Central memory CD8-positive, alpha-beta T cell (primary cell): Measurements from ENCODE around the gene CD81.
A peak's percentile ranks its signal among the peaks of the same experiment; 100 is the strongest.
"Not testable (repeated sequence)": the region's sequence is repeated elsewhere in the genome, so short reads cannot be mapped to it uniquely, and the experiment has no call there.

Experiments
- ATAC-seq: fragments of 150-1000 bp; cut with Tn5 transposase; replicated peaks from 2 replicates; pipeline ENCODE4 v1.10.0; 2022; ENCODE audit warnings: mild to moderate bottlenecking, moderate FRiP score, moderate number of reproducible peaks; ENCODE audit not compliant: poor library complexity, severe bottlenecking; ENCODE audit errors: extremely low read depth
- DNase-seq, 2 donors: peaks; one replicate each; pipeline ENCODE4 v3.0.0; 2021; ENCODE audit warnings: low spot score in 2 of 2
- H3K27ac Mint-ChIP-seq: one replicate; pipeline ENCODE4 v1.8.0; 2022; ENCODE audit warnings: low read depth, mild to moderate bottlenecking, moderate library complexity, mixed read lengths
- H3K27me3 Mint-ChIP-seq: one replicate; pipeline ENCODE4 v1.8.0; 2022; ENCODE audit warnings: mixed read lengths
- H3K36me3 Mint-ChIP-seq: one replicate; pipeline ENCODE4 v1.8.0; 2022; ENCODE audit warnings: mild to moderate bottlenecking, moderate library complexity, mixed read lengths; ENCODE audit not compliant: insufficient read depth
- H3K4me1 Mint-ChIP-seq: one replicate; pipeline ENCODE4 v1.8.0; 2022; ENCODE audit warnings: mixed read lengths
- H3K4me3 Mint-ChIP-seq: one replicate; pipeline ENCODE4 v1.8.0; 2022; ENCODE audit warnings: mild to moderate bottlenecking, moderate library complexity, mixed read lengths
- H3K9me3 Mint-ChIP-seq: one replicate; pipeline ENCODE4 v1.8.0; 2022; ENCODE audit warnings: mixed read lengths

Gene CD81

GRCh38 chr11:2360081-2360642 lies 16.9 kb upstream of the CD81 start:
- ATAC-seq (no peak), DNase-seq (no peak)
- H3K27me3 Mint-ChIP-seq: no peaks in the 10 kb centered on the region
- no peak overlapping the region for H3K4me3 Mint-ChIP-seq
- no peaks in the 10 kb centered on the region for H3K4me1 Mint-ChIP-seq
- H3K27ac Mint-ChIP-seq: no peak overlapping the region
- no peaks in the 10 kb centered on the region for H3K9me3 Mint-ChIP-seq
- H3K36me3 Mint-ChIP-seq: peaks cover 2% of the 10 kb centered on the region

- DNase-seq: no peak
- no peak overlapping the region for H3K27ac Mint-ChIP-seq
- H3K27me3 Mint-ChIP-seq: no peaks in the 10 kb centered on the region
- no peaks in the 10 kb centered on the region for H3K4me1 Mint-ChIP-seq
- no peaks in the 10 kb centered on the region for H3K36me3 Mint-ChIP-seq
- H3K9me3 Mint-ChIP-seq: no peaks in the 10 kb centered on the region
- no peak overlapping the region for H3K4me3 Mint-ChIP-seq
- ATAC-seq: no peak
These were observed 15.5 kb upstream of the CD81 start for GRCh38 chr11:2361565-2361964.

- ATAC-seq (no peak), DNase-seq (no peak)
- peak overlapping the region; percentile 4 for H3K27ac Mint-ChIP-seq
- no peak overlapping the region for H3K4me3 Mint-ChIP-seq
- H3K9me3 Mint-ChIP-seq: no peaks in the 10 kb centered on the region
- no peaks in the 10 kb centered on the region for H3K4me1 Mint-ChIP-seq
- H3K27me3 Mint-ChIP-seq: no peaks in the 10 kb centered on the region
- H3K36me3 Mint-ChIP-seq: no peaks in the 10 kb centered on the region
These were observed 14.7 kb upstream of the CD81 start for GRCh38 chr11:2362414-2362813.

- no peaks in the 10 kb centered on the region for H3K27me3 Mint-ChIP-seq
- no peak overlapping the region for H3K27ac Mint-ChIP-seq
- no peak overlapping the region for H3K4me3 Mint-ChIP-seq
- no peaks in the 10 kb centered on the region for H3K9me3 Mint-ChIP-seq
- H3K36me3 Mint-ChIP-seq: no peaks in the 10 kb centered on the region
- ATAC-seq: no peak
- no peak for DNase-seq
- H3K4me1 Mint-ChIP-seq: no peaks in the 10 kb centered on the region
These were observed 14.0 kb upstream of the CD81 start for GRCh38 chr11:2363130-2363529.

GRCh38 chr11:2363577-2364370 lies 13.3 kb upstream of the CD81 start:
- ATAC-seq: no peak

GRCh38 chr11:2364386-2364785 lies 12.7 kb upstream of the CD81 start:
- H3K27ac Mint-ChIP-seq, H3K36me3 Mint-ChIP-seq, H3K27me3 Mint-ChIP-seq, H3K4me3 Mint-ChIP-seq, DNase-seq, H3K9me3 Mint-ChIP-seq, ATAC-seq, H3K4me1 Mint-ChIP-seq: not testable (repeated sequence)

More at GRCh38 chr11:2363577-2364370, 13.3 kb upstream of the CD81 start:
- H3K4me1 Mint-ChIP-seq: no peaks in the 10 kb centered on the region
- no peak overlapping the region for H3K4me3 Mint-ChIP-seq
- DNase-seq: no peak
- H3K27me3 Mint-ChIP-seq: no peaks in the 10 kb centered on the region
- no peaks in the 10 kb centered on the region for H3K36me3 Mint-ChIP-seq
- no peaks in the 10 kb centered on the region for H3K9me3 Mint-ChIP-seq
- H3K27ac Mint-ChIP-seq: no peak overlapping the region

GRCh38 chr11:2365571-2366210 lies 11.4 kb upstream of the CD81 start:
- H3K4me1 Mint-ChIP-seq: no peaks in the 10 kb centered on the region
- no peak overlapping the region for H3K4me3 Mint-ChIP-seq
- H3K27ac Mint-ChIP-seq: no peak overlapping the region
- H3K36me3 Mint-ChIP-seq: no peaks in the 10 kb centered on the region
- ATAC-seq (no peak), DNase-seq (no peak)
- no peaks in the 10 kb centered on the region for H3K9me3 Mint-ChIP-seq
- H3K27me3 Mint-ChIP-seq: no peaks in the 10 kb centered on the region

- no peaks in the 10 kb centered on the region for H3K36me3 Mint-ChIP-seq
- no peak for DNase-seq
- H3K4me3 Mint-ChIP-seq: no peak overlapping the region
- no peak for ATAC-seq
- no peaks in the 10 kb centered on the region for H3K4me1 Mint-ChIP-seq
- no peaks in the 10 kb centered on the region for H3K27me3 Mint-ChIP-seq
- H3K27ac Mint-ChIP-seq: no peak overlapping the region
- H3K9me3 Mint-ChIP-seq: no peaks in the 10 kb centered on the region
These were observed 10.8 kb upstream of the CD81 start for GRCh38 chr11:2366276-2366675.

- DNase-seq (no peak), ATAC-seq (no peak)
- H3K4me3 Mint-ChIP-seq: no peak overlapping the region
- H3K36me3 Mint-ChIP-seq: no peaks in the 10 kb centered on the region
- no peaks in the 10 kb centered on the region for H3K4me1 Mint-ChIP-seq
- no peaks in the 10 kb centered on the region for H3K27me3 Mint-ChIP-seq
- no peaks in the 10 kb centered on the region for H3K9me3 Mint-ChIP-seq
- H3K27ac Mint-ChIP-seq: no peak overlapping the region
These were observed 10.4 kb upstream of the CD81 start for GRCh38 chr11:2366733-2367132.

GRCh38 chr11:2367266-2368160 lies 9.6 kb upstream of the CD81 start:
- H3K4me3 Mint-ChIP-seq: no peak overlapping the region
- H3K36me3 Mint-ChIP-seq: no peaks in the 10 kb centered on the region
- DNase-seq (no peak), ATAC-seq (no peak)
- H3K27ac Mint-ChIP-seq: no peak overlapping the region
- H3K27me3 Mint-ChIP-seq: no peaks in the 10 kb centered on the region
- no peaks in the 10 kb centered on the region for H3K9me3 Mint-ChIP-seq
- no peaks in the 10 kb centered on the region for H3K4me1 Mint-ChIP-seq

GRCh38 chr11:2368178-2368850 lies 8.8 kb upstream of the CD81 start:
- H3K36me3 Mint-ChIP-seq: no peaks in the 10 kb centered on the region
- no peaks in the 10 kb centered on the region for H3K4me1 Mint-ChIP-seq
- no peaks in the 10 kb centered on the region for H3K27me3 Mint-ChIP-seq
- ATAC-seq: no peak
- H3K4me3 Mint-ChIP-seq: no peak overlapping the region
- DNase-seq: no peak
- H3K9me3 Mint-ChIP-seq: no peaks in the 10 kb centered on the region
- H3K27ac Mint-ChIP-seq: no peak overlapping the region

- no peak for DNase-seq
- H3K4me3 Mint-ChIP-seq: no peak overlapping the region
- ATAC-seq: no peak
- H3K27ac Mint-ChIP-seq: no peak overlapping the region
- H3K9me3 Mint-ChIP-seq: no peaks in the 10 kb centered on the region
- no peaks in the 10 kb centered on the region for H3K27me3 Mint-ChIP-seq
- H3K36me3 Mint-ChIP-seq: no peaks in the 10 kb centered on the region
- H3K4me1 Mint-ChIP-seq: no peaks in the 10 kb centered on the region
These were observed 8.3 kb upstream of the CD81 start for GRCh38 chr11:2368851-2369180.
